CD14-positive monocyte (primary cell): ENCODE results near the gene PCDHGA2. TPM values are rescaled to one million over a fixed set of nuclear protein-coding genes. Genes with fewer than 3 reads are reported as not detected.

Source experiments
- DNase-seq, 3 donors: peaks; one replicate each; pipeline ENCODE4 v3.0.0-alpha.2; 2011 to 2022
- H2AFZ ChIP-seq: 2 replicates; pipeline ENCODE4 v1.6.0; 2012; ENCODE audit warnings: mild to moderate bottlenecking, low read depth, low read length, inconsistent platforms; ENCODE audit not compliant: insufficient read depth, poor library complexity, severe bottlenecking
- H3K27ac ChIP-seq, 2 donors: 1 replicate in 1 of 2; 2 replicates in 1 of 2; pipeline ENCODE4 v1.5.1; 2012 to 2013; ENCODE audit warnings: low read length in 2 of 2, control low read depth in 1 of 2, inconsistent platforms in 1 of 2, low read depth in 1 of 2, mild to moderate bottlenecking in 1 of 2
- H3K27me3 ChIP-seq, 2 donors: one replicate each; pipeline versions ENCODE4 v1.6.0 to v1.6.1; 2011 to 2013; ENCODE audit warnings: low read length in 2 of 2; ENCODE audit not compliant: control insufficient read depth in 2 of 2, insufficient read depth in 2 of 2
- H3K36me3 ChIP-seq, 2 donors: replicated peaks in 1 of 2; 1 replicate in 1 of 2; 2 replicates in 1 of 2; pipeline versions ENCODE4 v1.5.1 to v1.6.1; 2012 to 2013; ENCODE audit warnings: low read length in 2 of 2, control low read depth in 1 of 2, inconsistent platforms in 1 of 2, mild to moderate bottlenecking in 1 of 2; ENCODE audit not compliant: insufficient read depth in 2 of 2, control insufficient read depth in 1 of 2
- H3K4me1 ChIP-seq, 2 donors: 1 replicate in 1 of 2; 2 replicates in 1 of 2; pipeline versions ENCODE4 v1.5.1 to v1.6.1; 2012 to 2013; ENCODE audit warnings: low read length in 2 of 2, control low read depth in 1 of 2, inconsistent platforms in 1 of 2, mild to moderate bottlenecking in 1 of 2, moderate library complexity in 1 of 2; ENCODE audit not compliant: insufficient read depth in 2 of 2, control insufficient read depth in 1 of 2
- H3K4me2 ChIP-seq: replicated peaks from 2 replicates; pipeline ENCODE3; 2012; ENCODE audit warnings: low read length, moderate library complexity, mild to moderate bottlenecking; ENCODE audit not compliant: poor library complexity, severe bottlenecking; ENCODE audit errors: extremely low read depth
- H3K4me3 ChIP-seq, 3 experiments: fragments of 200-600 bp in 1 of 3; sonication (generic) in 1 of 3; replicated peaks in 1 of 3; 1 replicate in 2 of 3; 2 replicates in 1 of 3; pipeline ENCODE4 v1.5.1; 2011 to 2013; ENCODE audit warnings: low read length in 3 of 3, mild to moderate bottlenecking in 3 of 3, control low read depth in 2 of 3, low read depth in 2 of 3, inconsistent platforms in 1 of 3, moderate library complexity in 1 of 3
- H3K79me2 ChIP-seq: 2 replicates; pipeline ENCODE4 v1.6.0; 2012; ENCODE audit warnings: mild to moderate bottlenecking, control low read depth, inconsistent platforms, low read length, moderate library complexity; ENCODE audit not compliant: insufficient read depth
- H3K9ac ChIP-seq: 2 replicates; pipeline ENCODE4 v1.6.0; 2017; ENCODE audit warnings: low read length, mild to moderate bottlenecking; ENCODE audit not compliant: insufficient read depth, poor library complexity, severe bottlenecking
- H3K9me3 ChIP-seq, 2 donors: replicated peaks in 1 of 2; 1 replicate in 1 of 2; 2 replicates in 1 of 2; pipeline versions ENCODE4 v1.5.1 to v1.6.1; 2012 to 2013; ENCODE audit warnings: low read length in 2 of 2, control low read depth in 1 of 2; ENCODE audit not compliant: control insufficient read depth in 1 of 2, insufficient read depth in 1 of 2
- H4K20me1 ChIP-seq: 2 replicates; pipeline ENCODE4 v1.6.0; 2012; ENCODE audit warnings: mild to moderate bottlenecking, low read length, control low read depth, moderate library complexity; ENCODE audit not compliant: insufficient read depth
- H3K27ac Mint-ChIP-seq, 7 donors: one replicate each; pipeline ENCODE4 v1.8.0; 2020; ENCODE audit warnings: mild to moderate bottlenecking in 7 of 7, mixed read lengths in 7 of 7, moderate library complexity in 6 of 7, inconsistent platforms in 2 of 7
- H3K27me3 Mint-ChIP-seq, 3 donors: one replicate each; pipeline ENCODE4 v1.8.0; 2021 to 2022; ENCODE audit warnings: low read depth in 3 of 3, mild to moderate bottlenecking in 3 of 3, mixed read lengths in 3 of 3, moderate library complexity in 3 of 3, inconsistent platforms in 1 of 3
- H3K36me3 Mint-ChIP-seq, 2 donors: one replicate each; pipeline ENCODE4 v1.8.0; 2020; ENCODE audit warnings: mixed read lengths in 2 of 2, inconsistent platforms in 1 of 2, mild to moderate bottlenecking in 1 of 2
- H3K4me1 Mint-ChIP-seq: one replicate; pipeline ENCODE4 v1.8.0; 2020; ENCODE audit warnings: mild to moderate bottlenecking, mixed read lengths
- H3K4me3 Mint-ChIP-seq, 2 donors: one replicate each; pipeline ENCODE4 v1.8.0; 2020; ENCODE audit warnings: mild to moderate bottlenecking in 2 of 2, mixed read lengths in 2 of 2, moderate library complexity in 1 of 2
- H3K9me3 Mint-ChIP-seq, 7 donors: one replicate each; pipeline ENCODE4 v1.8.0; 2020 to 2022; ENCODE audit warnings: mixed read lengths in 7 of 7, mild to moderate bottlenecking in 6 of 7, moderate library complexity in 6 of 7, inconsistent platforms in 2 of 7
- CTCF ChIP-seq: fragments of 200-600 bp; IDR thresholded peaks from one replicate; pipeline ENCODE4 v1.8.0; 2022; ENCODE audit warnings: antibody characterized with exemption, mild to moderate bottlenecking
- WGBS: methylation state at CpG from one replicate; pipeline ENCODE4 v1.1.5; 2013; ENCODE audit warnings: missing lambda C conversion rate; ENCODE audit not compliant: insufficient coverage; 5-methylcytosine and 5-hydroxymethylcytosine counted together
- intact Hi-C, 2 donors: fragments of 100-400 bp; cut with micrococcal nuclease; formaldehyde crosslinking; loops; one replicate each; pipeline versions ENCODE4 v1.15.0 to v1.15.1; 2023
- polyA plus RNA-seq, 3 donors: library from polyadenylated mRNA; depleted of rRNA in 1 of 3; unstranded in 2 of 3; stranded (reverse) in 1 of 3; fragments of 300-500 nt in 2 of 3; fragments of >200 nt in 1 of 3; fragmentation: Illumina TruSeq in 2 of 3; gene quantifications; 1 replicate in 2 of 3; 2 replicates in 1 of 3; pipeline ENCODE4 v1.2.3, GENCODE V29; 2012 to 2021

Gene PCDHGA2
- polyA plus RNA-seq, 3 donors = not detected

DNA sequence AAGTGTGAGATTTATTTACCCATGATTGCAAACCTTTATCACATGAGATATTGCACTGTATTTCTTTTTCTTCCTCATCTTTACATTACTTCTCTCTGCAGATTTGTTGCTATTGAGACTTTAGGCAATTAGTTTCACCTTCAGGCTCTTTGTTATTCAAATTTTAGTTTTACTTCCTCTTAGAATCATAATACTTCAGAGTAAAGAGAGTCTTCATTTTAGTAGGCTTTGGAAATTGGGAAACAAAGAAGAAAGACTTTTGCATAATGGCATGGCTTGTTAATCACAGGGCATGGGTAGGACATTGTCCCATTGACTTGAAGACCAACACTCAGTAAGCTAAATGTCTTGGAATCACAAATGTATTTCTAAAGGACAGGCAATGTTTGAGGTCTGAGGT lies 24.2 kb downstream of the PCDHGA2 start:
- Histone ChIP-seq H3K27ac (no peak overlapping the region), H3K4me1 (no peaks in the 10 kb centered on the region), H3K27me3 (peaks cover 53 to 93% of the 10 kb centered on the region in 2 donors), H3K9ac (no peak overlapping the region), H3K79me2 (no peaks in the 10 kb centered on the region), H3K4me3 (no peak overlapping the region), H3K36me3 (no peaks in the 10 kb centered on the region), H4K20me1 (no peaks in the 10 kb centered on the region), H3K4me2 (no peak overlapping the region), H2AFZ (no peak overlapping the region), H3K9me3 (peaks cover 55 to 72% of the 10 kb centered on the region in 2 donors)
- intact Hi-C loops = no loop called here
- peaks cover 16 to 20% of the 10 kb centered on the region in 2 donors for H3K36me3 Mint-ChIP-seq
- H3K4me1 Mint-ChIP-seq = peaks cover 2% of the 10 kb centered on the region
- no peak for TF ChIP-seq CTCF
- peaks cover 67 to 73% (median 68%) of the 10 kb centered on the region in 3 donors for H3K27me3 Mint-ChIP-seq
- H3K4me3 Mint-ChIP-seq = peak overlapping the region in 1 of 2 donors; percentile 83
- DNase-seq = no peak
- H3K9me3 Mint-ChIP-seq = peaks cover 43 to 82% (median 73%) of the 10 kb centered on the region in 7 donors
- H3K27ac Mint-ChIP-seq = no peak overlapping the region

GRCh38 chr5:141363952-141364660 lies 25.5 kb downstream of the PCDHGA2 start, which contains the start of gene PCDHGA5:
Gene PCDHGA5 (plus strand): TSS chr5:141364162. CDS start chr5:141364331, 169 bp downstream.
- intact Hi-C loops = no loop called here
- peaks cover 2% of the 10 kb centered on the region for H3K4me1 Mint-ChIP-seq

More at GRCh38 chr5:141363952-141364660, 25.5 kb downstream of the PCDHGA2 start, which contains the start of gene PCDHGA5:
- H3K9ac ChIP-seq = no peak within 1 kb of the TSS
- no peak for TF ChIP-seq CTCF
- Mint-ChIP-seq H3K4me3 (peak within 1 kb of the TSS in 1 of 2 donors; percentile 71), H3K9me3 (peaks cover 43 to 80% (median 72%) of the 10 kb centered on the region in 7 donors), H3K27me3 (peaks cover 70 to 77% (median 72%) of the 10 kb centered on the region in 3 donors), H3K27ac (no peak within 1 kb of the TSS), H3K36me3 (peaks cover 16 to 20% of the 10 kb centered on the region in 2 donors)
- WGBS = 29% methylated on average over 31 of the region's 34 CpGs
- H2AFZ ChIP-seq = no peak within 1 kb of the TSS
- H3K79me2 ChIP-seq = no peaks in the 10 kb centered on the region
- no peak within 1 kb of the TSS for H3K27ac ChIP-seq
- peaks cover 55 to 72% of the 10 kb centered on the region in 2 donors for H3K9me3 ChIP-seq
- no peak within 1 kb of the TSS for H3K4me2 ChIP-seq
- DNase-seq = no peak
- H3K4me3 ChIP-seq = no peak within 1 kb of the TSS
- no peaks in the 10 kb centered on the region for H3K4me1 ChIP-seq
- no peaks in the 10 kb centered on the region for H3K36me3 ChIP-seq
- peaks cover 53 to 94% of the 10 kb centered on the region in 2 donors for H3K27me3 ChIP-seq
- H4K20me1 ChIP-seq = no peaks in the 10 kb centered on the region
